ENCODE results near the gene PAPSS2.

DNA sequence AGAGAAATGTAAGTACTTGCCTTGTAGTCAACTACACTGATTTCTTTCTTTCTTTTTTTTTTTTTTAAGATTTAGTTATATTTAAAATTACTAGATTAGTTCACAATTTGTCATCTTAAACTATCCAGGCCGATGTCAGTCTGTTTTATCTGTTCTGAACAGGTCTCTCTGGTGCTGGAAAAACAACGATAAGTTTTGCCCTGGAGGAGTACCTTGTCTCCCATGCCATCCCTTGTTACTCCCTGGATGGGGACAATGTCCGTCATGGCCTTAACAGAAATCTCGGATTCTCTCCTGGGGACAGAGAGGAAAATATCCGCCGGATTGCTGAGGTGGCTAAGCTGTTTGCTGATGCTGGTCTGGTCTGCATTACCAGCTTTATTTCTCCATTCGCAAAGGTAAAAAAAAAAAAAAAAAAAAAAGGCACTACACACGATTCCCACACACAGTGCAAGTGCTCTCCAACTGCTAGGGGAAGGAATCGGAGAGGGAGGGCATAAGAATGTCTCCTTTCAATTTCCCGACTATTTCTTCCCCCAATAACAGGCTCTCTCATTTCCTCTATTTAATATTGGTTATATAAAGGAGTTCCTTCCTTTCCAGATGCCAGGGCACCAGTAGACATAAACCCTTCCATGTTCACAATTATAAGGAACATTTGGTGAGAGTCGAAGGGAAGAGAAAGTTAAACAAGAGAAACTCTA lies 53.4 kb downstream of the PAPSS2 start:
- no peak for TF ChIP-seq CTCF (IDR thresholded peaks at IDR 0.05; ENCODE audit: insufficient read depth, low read length)
- no peak for TF ChIP-seq POLR2AphosphoS5 (IDR thresholded peaks at IDR 0.05; ENCODE audit: low read depth)
- no peak for TF ChIP-seq GABPA (IDR thresholded peaks at IDR 0.05; ENCODE audit: low read depth)
- TF ChIP-seq REST (IDR thresholded peaks at IDR 0.05; ENCODE audit: insufficient replicate concordance, low read depth), result no peak
- no peak for TF ChIP-seq SPI1 (IDR thresholded peaks at IDR 0.05; ENCODE audit: borderline replicate concordance, low read depth)

Data from HL-60 (cell line).